NCI-H510A treated with DMSO at 0.1 percent for 48 hours (cell line): ENCODE measurements around the gene MAPKBP1.
"Not testable (repeated sequence)": the region's sequence is repeated elsewhere in the genome, so short reads cannot be mapped to it uniquely, and the experiment has no call there.

Experiments
- DNase-seq: peaks from one replicate; lab custom pipeline; 2025; lab: John Stamatoyannopoulos, UW

The MAPKBP1 gene, protein sequence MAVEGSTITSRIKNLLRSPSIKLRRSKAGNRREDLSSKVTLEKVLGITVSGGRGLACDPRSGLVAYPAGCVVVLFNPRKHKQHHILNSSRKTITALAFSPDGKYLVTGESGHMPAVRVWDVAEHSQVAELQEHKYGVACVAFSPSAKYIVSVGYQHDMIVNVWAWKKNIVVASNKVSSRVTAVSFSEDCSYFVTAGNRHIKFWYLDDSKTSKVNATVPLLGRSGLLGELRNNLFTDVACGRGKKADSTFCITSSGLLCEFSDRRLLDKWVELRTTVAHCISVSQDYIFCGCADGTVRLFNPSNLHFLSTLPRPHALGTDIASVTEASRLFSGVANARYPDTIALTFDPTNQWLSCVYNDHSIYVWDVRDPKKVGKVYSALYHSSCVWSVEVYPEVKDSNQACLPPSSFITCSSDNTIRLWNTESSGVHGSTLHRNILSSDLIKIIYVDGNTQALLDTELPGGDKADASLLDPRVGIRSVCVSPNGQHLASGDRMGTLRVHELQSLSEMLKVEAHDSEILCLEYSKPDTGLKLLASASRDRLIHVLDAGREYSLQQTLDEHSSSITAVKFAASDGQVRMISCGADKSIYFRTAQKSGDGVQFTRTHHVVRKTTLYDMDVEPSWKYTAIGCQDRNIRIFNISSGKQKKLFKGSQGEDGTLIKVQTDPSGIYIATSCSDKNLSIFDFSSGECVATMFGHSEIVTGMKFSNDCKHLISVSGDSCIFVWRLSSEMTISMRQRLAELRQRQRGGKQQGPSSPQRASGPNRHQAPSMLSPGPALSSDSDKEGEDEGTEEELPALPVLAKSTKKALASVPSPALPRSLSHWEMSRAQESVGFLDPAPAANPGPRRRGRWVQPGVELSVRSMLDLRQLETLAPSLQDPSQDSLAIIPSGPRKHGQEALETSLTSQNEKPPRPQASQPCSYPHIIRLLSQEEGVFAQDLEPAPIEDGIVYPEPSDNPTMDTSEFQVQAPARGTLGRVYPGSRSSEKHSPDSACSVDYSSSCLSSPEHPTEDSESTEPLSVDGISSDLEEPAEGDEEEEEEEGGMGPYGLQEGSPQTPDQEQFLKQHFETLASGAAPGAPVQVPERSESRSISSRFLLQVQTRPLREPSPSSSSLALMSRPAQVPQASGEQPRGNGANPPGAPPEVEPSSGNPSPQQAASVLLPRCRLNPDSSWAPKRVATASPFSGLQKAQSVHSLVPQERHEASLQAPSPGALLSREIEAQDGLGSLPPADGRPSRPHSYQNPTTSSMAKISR (N-terminal part only)

DNA sequence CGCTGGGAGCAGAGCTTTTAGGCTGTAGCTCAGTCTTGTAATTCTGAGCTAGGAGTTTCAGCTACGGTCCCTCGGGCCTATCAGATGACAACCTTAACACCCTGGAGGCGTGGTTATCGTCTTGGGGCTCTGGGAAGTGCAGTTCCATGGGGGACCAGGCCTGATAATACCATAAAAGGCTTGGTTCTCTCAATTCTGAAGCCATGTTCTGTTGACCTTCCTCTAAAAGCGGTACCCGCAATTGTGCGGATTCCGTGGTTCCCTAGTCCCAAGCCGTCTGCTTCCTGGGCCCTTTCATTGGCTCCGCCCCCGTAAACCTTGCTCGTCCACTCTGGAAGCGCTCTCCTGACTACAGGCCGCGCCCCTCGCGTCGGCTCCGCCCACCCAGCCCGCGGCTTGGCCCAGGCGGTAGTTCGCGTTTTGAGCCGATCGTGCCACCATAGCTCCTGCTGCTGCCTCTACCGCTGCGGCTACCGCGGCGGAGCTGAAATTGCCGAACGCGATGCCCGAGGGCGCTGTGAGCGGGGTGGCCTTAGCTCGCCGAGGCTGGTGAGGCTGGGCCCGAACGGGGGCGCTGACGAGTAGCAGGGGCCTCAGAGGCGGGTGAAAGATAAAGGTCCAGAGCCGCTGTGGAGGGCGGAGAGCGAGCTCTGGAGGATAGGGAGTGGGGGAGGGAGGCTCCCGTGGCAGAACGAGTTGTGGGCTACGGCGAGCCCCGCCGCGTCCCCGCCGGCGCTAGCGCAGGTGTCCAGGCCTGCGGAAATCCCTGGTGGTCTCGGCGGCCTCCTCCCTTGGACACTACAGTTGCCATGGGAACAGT is at the start of gene MAPKBP1:
Gene MAPKBP1 (plus strand): TSS at position 423 of the 820 bp plus-strand sequence. CDS start 792 bp downstream, outside the sequence.
- peak; percentile 90 for DNase-seq

DNA sequence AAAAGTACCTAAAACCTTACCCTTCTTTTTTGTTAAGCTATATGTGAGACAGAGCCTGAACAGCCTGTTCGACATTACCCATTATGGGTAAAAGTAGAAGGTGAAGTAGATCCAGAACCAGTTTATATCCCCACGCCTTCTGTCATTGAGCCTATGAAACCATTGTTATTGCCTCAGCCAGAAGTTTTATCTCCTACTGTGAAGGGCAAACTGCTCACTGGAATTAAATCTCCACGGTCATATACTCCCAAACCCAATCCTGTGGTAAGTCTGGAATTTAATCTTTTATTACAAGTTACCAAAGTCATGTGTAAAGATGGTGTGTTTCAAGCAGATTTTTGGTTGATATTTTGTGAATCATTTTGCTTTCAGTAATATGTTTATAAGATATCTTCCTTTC is 47.1 kb upstream of the MAPKBP1 start:
- DNase-seq = no peak

DNA sequence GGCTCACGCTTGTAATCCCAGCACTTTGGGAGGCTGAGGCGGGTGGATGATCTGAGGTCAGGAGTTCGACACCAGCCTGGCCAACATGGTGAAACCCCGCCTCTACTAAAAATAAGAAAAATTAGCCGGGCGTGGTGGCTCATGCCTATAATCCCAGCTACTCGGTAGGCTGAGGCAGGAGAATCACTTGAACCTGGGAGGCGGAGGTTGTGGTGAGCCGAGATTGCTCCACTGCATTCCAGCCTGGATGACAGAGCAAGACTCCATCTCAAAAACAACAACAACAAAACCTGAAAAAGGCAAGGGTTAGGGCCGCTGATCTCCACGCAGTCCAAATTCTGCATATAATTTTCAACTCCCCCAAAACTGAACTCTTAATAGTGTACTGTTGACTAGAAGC is 46.2 kb upstream of the MAPKBP1 start:
- DNase-seq = not testable (repeated sequence)

DNA sequence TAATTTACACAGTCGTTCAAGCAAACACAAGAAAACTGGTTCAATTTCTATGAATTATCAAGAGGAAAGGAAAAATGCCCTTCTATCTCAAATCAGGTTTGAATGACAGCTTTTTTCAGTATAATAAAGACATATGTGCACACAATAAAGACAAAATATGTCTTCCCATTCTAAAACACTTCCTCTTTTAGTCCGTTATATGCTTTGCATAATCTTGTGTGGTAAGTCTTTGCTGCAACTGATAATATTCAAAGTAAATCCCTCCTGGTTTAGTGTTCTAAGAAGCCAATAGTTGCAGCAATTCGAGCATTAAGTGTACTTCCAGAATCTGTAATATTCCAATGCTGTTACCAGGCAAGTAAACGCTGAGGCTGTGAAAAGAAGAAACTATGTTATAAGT is 43.7 kb upstream of the MAPKBP1 start:
- DNase-seq = no peak

DNA sequence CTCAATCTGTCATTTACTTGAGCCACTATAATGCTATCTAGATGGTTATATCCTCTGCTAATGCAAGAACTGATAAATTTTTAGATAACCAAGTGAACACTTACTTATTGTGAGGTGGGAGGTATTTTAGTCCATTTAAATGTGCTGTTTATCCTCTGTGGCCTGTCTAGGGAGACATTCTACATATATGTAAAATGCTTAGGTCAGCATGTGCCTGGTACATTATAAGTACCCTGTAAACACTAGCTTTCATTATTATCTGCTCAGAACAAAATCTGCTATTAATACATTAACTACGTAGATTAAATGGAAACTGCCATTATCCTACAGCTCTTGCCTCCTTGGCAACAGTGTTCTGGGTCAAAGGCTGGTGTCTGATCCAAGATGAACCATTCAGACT is 41.8 kb upstream of the MAPKBP1 start:
- no peak for DNase-seq

DNA sequence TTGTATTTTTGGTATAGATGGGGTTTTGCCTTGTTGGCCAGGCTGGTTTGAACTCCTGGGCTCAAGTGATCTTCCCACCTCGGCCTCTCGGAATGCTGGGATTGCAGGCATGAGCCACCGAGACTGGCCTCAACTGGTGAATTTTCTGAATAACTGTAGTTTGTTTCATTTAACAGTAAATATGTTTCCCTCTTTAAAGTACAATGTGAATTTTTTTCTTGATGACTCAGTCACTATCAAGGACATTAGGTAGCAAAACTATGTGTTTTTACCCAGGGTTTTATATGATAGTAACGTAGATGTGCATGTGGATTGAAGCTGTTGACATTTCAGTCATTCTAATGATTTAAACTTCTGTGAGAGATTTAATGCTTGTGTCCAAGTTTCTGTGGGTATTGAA is 40.2 kb upstream of the MAPKBP1 start:
- no peak for DNase-seq

DNA sequence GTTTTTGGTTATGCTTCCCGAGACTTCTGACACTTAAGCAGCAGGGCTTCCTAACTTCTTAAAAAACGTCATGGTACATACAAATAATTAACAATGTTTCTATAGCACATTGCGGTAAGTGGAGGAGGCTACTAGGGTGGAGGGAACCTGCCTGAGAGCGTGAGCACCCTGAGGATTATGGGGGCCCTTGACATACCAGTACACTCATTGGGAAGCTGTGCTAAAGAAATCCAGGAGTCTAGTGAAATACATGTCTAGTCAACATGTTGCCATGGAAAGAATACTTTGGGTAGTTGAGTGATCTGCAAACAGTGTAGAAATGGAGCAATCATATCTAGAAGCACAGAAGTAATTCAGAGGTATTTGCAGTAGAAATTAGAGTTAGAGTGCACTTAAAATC is 39.2 kb upstream of the MAPKBP1 start:
- DNase-seq = no peak

DNA sequence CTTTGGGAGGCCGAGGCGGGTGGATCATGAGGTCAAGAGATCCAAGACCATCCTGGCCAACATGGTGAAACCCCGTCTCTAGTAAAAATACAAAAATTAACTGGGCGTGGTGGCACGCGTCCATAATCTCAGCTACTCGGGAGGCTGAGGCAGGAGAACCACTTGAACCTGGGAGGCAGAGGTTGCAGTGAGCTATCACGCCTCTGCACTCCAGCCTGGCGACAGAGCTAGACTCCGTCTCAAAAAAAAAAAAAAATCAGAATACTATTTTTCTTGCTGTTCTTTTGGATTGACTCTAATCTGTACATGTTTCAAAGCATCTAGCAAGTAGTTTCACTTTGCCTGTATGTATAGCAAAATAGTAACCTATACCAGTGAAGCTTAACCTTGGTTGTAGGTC is 38.8 kb upstream of the MAPKBP1 start:
- not testable (repeated sequence) for DNase-seq

DNA sequence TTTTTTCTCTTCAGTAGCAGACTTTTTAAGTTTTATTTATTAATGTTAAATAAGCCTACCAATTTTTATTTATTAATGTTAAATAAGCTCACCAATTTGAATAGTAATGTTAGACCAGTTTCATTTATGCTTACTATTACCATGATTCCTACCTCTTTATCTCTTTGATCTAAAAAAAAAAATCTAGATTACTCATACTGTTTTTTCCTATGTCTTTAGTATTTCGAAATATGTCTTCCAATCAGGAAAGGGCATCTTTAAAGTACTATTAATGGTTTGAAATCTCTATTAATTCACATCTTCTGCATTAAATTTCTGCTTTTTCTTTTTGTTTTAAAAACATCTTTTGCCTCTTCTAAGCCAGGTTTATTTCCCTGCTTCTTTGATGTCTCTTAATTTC is 27.5 kb upstream of the MAPKBP1 start:
- DNase-seq = no peak

DNA sequence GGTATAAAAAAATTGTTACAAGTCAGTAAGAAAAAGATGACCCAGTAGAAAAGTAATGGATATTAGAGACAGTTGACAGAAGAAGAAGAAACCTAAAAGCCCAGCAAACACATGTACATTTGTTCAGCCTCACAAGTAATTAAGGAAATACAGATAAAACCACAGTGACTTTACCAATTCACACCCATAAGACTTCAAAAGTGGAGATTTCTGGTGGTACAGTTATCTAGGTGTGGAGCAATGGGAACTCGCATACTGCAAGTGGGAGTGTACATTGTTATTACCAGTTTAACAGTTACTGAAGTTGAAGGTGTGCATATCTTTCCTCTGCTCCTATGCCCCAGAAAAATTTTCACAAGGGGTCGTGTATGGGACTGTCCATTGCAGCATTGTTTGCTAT is 18.1 kb upstream of the MAPKBP1 start:
- DNase-seq = no peak

DNA sequence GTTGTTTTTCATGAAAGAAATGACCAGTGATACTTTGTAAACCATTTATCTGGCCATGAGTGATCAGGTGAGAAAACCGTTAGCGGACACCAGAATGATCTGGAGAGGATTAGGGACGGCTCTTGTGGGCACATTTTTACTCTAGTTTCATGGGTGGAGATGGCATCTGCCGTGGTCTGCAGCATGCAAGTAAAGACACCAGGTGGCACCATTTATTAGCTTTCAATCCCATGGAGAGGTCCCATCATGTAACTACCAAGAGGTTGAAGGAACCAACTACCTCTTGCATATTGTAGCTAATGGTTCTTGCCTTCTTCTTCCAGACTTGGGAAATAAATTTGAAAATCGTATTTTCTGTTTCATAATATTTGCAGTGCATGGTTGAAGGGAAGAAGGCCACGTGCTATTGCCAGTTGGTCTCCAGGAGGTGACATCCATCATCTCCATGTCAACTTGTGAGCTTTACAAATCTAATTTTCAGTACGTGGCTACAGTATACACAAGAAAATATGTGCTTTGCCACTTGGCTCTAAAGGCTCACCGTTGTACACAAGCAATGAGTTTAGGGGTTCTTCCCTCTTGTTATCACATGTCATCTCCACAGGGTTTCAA is 1.5 kb upstream of the MAPKBP1 start:
- DNase-seq = peak; percentile 67

DNA sequence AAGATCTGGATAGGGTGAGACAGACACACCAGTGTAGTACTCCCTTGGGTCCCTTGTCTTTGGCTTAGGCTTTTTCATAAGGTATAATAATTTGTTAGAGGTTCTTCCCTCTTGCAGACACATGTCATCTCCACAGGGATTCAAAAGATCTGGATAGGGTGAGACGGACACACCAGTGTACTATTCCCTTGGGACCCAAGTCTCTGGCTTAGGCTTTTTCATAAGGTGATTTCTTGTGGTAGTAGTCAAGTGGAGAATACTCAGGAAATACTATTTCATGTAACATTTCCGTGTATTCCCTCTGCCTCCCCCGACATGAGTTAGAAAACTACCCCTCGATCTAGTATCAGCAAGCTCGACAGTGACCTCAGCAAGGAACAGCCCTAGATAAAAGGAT is 954 bp upstream of the MAPKBP1 start:
- no peak for DNase-seq

DNA sequence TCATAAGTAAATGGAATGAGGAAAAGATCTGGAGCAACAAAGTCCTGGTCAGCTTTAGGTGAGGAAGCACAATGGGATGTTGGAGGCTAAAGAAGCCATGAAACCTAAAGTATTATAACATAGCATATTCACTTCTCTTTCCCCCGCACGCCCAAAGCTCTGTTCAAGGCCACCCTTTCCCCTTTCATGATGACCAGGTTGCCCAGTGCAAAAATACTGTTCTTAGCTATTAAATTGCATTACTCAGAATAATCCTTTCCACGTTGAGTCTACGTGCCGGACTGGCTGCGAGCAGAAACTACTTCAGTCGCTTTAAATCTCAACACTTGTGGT is 589 bp upstream of the MAPKBP1 start:
- DNase-seq = no peak

DNA sequence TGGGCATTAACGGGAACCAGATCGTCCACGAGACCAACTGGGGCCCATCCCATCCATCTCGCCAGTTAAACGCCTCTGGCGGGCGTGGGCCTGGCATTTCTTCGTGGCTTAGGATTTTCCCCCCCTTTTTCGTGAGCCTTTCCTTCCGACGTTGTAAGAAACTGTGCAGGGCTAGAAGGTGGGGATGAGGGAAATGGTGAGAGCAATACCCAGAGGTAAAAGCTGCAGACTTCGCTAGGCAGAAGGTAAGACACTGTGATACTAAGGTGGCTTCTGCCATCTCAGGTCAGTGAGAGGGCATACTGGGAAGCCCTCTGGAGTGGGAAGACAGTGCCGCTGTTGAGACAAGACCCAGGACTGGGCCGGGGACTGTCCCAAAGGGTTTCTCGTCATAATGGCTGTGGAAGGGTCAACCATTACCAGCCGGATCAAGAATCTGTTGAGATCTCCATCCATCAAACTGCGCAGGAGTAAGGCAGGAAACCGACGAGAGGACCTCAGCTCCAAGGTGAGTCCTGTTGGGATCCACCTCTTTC is 666 bp downstream of the MAPKBP1 start:
- no peak for DNase-seq

DNA sequence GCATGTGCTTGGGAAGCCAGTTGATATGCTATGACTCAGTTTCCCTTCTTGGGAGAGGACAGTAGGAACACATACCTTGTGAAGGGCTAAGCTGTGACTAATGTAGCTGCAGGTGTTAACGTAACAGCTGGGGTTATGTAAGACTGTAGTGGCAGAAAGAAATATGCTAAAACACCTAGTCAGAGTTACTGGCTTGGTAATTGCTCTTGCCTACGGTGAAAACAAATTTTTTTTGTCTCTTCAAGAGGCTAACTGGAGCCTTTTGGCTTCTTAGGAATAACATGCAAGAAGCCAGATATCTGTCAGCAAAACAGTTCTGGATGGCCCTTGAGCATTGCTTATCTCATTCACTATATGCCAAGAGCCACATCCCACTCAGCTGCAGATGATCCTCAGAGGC is 1.4 kb downstream of the MAPKBP1 start:
- DNase-seq = no peak

DNA sequence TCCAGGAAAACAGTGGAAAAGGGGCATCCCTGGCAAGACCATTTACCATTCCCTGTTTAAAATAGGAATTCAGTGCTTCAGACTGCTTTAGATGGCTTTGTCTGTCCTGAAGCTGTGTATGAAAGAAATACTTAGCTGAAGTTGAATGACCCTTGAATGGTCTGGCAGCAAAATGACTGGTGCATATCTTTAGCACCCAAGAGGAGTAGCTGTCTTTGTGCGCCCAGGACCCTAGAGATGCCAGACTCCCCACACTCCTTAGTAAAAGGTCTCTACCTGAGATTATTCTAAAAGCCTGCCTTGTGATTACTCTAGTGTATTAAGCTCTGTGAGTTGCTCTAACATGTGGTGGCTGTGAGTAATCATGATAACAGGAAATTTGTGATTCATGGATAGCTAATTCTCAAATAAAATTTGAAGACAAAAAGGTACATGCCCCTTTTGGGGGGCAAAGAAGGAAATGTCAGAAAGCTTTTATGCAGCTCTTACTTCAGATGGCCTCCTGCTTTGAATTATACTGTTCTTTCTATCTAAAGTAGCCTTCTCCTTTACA is 3.2 kb downstream of the MAPKBP1 start:
- DNase-seq = no peak

DNA sequence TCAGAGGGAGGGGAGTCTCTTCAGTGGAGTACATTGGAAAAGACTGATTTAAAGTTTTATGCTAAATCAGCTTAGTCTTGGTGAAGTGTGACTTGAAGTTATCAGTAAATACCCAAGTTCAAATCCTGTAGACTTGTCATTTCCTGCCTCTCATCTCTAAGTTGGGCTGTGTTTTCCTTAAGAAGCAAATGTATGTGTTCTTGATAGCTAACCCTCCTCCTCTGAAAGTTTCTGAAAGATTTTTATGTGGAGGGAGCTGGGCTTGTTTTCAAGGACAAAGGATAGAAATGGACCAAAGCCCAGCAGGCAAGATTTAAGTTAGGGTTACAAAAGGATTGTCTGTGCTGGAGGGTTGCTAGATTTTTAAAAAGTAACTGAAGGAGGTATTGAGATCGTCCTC is 4.2 kb downstream of the MAPKBP1 start:
- no peak for DNase-seq

DNA sequence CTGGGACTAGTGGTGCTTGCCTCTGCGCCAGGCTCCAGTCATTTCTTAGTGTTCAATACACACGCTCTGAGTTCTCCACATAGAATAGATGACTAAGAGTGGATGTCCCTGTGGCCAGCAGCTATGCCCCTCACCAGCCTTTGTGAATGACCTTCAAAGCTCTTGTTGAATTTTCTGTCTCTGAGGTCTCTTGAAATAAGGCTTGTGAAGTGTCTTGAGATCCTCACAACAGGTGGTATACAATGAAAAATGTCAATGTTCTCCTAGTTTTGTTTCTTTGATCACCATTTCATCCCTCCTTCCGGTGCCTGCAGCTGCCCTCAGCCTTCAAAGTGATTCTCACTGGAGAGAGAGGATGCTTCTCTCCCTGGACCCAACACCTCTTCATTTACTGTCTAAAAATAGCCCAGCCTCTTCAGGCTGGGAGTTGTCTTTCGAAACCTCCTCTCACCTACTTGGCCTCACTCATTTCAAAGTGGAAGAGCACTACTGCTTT is 5.4 kb downstream of the MAPKBP1 start:
- peak; percentile 81 for DNase-seq

DNA sequence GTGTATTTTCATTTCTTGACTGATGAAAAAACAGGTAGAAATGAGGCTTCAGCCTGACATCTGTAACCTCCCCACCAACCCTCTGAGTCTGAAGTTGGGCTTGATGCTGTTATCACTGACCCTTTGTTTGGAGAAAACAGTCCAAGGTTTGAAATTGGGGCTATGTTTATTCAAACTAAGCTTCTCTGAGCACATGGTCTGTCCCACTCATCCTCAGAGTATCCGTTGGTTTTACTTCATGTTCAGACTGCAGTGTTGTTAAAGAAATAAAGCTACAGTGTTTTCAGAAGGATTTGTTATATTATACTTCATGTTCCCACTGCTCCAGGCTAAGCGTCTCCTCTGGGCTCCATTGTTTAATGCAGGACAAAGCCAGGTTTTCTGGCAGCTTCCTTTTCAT is 6.0 kb downstream of the MAPKBP1 start:
- no peak for DNase-seq

DNA sequence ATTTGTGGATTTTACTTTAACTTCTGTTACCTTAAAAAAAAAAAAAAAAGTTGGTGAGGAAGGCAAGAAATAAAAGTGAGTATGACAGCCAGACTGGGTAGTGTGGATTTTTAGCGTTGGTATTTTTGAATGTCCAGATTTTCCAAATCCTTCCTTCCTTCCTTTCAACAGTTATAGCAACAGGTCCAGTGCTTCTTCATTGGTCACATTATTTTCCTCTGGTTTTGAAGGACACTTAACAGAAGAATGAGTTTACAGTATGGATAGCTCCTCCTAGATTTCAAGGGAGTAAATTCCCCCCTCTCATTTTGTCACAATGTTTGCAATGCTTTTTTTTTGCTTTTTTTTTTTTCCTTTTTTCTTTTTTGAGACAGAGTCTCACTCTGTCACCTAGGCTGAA is 6.4 kb downstream of the MAPKBP1 start:
- no peak for DNase-seq
